ENCODE data around the gene HGD. TPM values are rescaled to one million over a fixed set of nuclear protein-coding genes. Genes with fewer than 3 reads are reported as not detected.

The HGD gene
- total RNA-seq, 1 experiment from 2014 or later, result 0.59 TPM

GRCh38 chr3:120678984-120679383 lies 3.1 kb downstream of the HGD start:
- TF ChIP-seq POLR2AphosphoS5 (IDR thresholded peaks at IDR 0.05; ENCODE audit: low read depth, low read length), result no peak
- TF ChIP-seq ZFX (IDR thresholded peaks at IDR 0.05), result no peak
- TF ChIP-seq RAD21 (IDR thresholded peaks at IDR 0.05; ENCODE audit: low read depth), result no peak
- TF ChIP-seq FOSL1 (IDR thresholded peaks at IDR 0.05; ENCODE audit: low read depth), result no peak
- TF ChIP-seq, protein P1, sequence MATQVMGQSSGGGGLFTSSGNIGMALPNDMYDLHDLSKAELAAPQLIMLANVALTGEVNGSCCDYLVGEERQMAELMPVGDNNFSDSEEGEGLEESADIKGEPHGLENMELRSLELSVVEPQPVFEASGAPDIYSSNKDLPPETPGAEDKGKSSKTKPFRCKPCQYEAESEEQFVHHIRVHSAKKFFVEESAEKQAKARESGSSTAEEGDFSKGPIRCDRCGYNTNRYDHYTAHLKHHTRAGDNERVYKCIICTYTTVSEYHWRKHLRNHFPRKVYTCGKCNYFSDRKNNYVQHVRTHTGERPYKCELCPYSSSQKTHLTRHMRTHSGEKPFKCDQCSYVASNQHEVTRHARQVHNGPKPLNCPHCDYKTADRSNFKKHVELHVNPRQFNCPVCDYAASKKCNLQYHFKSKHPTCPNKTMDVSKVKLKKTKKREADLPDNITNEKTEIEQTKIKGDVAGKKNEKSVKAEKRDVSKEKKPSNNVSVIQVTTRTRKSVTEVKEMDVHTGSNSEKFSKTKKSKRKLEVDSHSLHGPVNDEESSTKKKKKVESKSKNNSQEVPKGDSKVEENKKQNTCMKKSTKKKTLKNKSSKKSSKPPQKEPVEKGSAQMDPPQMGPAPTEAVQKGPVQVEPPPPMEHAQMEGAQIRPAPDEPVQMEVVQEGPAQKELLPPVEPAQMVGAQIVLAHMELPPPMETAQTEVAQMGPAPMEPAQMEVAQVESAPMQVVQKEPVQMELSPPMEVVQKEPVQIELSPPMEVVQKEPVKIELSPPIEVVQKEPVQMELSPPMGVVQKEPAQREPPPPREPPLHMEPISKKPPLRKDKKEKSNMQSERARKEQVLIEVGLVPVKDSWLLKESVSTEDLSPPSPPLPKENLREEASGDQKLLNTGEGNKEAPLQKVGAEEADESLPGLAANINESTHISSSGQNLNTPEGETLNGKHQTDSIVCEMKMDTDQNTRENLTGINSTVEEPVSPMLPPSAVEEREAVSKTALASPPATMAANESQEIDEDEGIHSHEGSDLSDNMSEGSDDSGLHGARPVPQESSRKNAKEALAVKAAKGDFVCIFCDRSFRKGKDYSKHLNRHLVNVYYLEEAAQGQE (IDR thresholded peaks at IDR 0.05; ENCODE audit: low read depth), result no peak
- TF ChIP-seq, protein P2, sequence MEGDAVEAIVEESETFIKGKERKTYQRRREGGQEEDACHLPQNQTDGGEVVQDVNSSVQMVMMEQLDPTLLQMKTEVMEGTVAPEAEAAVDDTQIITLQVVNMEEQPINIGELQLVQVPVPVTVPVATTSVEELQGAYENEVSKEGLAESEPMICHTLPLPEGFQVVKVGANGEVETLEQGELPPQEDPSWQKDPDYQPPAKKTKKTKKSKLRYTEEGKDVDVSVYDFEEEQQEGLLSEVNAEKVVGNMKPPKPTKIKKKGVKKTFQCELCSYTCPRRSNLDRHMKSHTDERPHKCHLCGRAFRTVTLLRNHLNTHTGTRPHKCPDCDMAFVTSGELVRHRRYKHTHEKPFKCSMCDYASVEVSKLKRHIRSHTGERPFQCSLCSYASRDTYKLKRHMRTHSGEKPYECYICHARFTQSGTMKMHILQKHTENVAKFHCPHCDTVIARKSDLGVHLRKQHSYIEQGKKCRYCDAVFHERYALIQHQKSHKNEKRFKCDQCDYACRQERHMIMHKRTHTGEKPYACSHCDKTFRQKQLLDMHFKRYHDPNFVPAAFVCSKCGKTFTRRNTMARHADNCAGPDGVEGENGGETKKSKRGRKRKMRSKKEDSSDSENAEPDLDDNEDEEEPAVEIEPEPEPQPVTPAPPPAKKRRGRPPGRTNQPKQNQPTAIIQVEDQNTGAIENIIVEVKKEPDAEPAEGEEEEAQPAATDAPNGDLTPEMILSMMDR (IDR thresholded peaks at IDR 0.05 in 2 of 3, conservative IDR thresholded peaks at IDR 0.05 in 1 of 3; ENCODE audit: borderline replicate concordance in 1 of 3, insufficient read depth in 1 of 3, low read depth in 2 of 3, low read length in 2 of 3), result no peak
- TF ChIP-seq ELF1 (IDR thresholded peaks at IDR 0.05; ENCODE audit: borderline replicate concordance, low read depth), result no peak
- TF ChIP-seq POLR2A (IDR thresholded peaks at IDR 0.05; ENCODE audit: borderline replicate concordance, extremely low read depth, insufficient read depth, insufficient read length), result no peak
- no peak for TF ChIP-seq EZH2 (IDR thresholded peaks at IDR 0.05)
- TF ChIP-seq MAX (IDR thresholded peaks at IDR 0.05), result no peak
- TF ChIP-seq, protein P3, sequence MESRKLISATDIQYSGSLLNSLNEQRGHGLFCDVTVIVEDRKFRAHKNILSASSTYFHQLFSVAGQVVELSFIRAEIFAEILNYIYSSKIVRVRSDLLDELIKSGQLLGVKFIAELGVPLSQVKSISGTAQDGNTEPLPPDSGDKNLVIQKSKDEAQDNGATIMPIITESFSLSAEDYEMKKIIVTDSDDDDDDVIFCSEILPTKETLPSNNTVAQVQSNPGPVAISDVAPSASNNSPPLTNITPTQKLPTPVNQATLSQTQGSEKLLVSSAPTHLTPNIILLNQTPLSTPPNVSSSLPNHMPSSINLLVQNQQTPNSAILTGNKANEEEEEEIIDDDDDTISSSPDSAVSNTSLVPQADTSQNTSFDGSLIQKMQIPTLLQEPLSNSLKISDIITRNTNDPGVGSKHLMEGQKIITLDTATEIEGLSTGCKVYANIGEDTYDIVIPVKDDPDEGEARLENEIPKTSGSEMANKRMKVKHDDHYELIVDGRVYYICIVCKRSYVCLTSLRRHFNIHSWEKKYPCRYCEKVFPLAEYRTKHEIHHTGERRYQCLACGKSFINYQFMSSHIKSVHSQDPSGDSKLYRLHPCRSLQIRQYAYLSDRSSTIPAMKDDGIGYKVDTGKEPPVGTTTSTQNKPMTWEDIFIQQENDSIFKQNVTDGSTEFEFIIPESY (IDR thresholded peaks at IDR 0.05; ENCODE audit: extremely low read depth, insufficient replicate concordance, low read length), result no peak
- no peak for TF ChIP-seq ATF3 (IDR thresholded peaks at IDR 0.05)
- no peak for TF ChIP-seq SRF (IDR thresholded peaks at IDR 0.05; ENCODE audit: low read depth)
- TF ChIP-seq CBX3 (IDR thresholded peaks at IDR 0.05; ENCODE audit: low read depth), result no peak
- no peak for TF ChIP-seq TCF7L2 (IDR thresholded peaks at IDR 0.05; ENCODE audit: borderline replicate concordance, extremely low read depth, insufficient read depth, insufficient read length)
- no peak for TF ChIP-seq ZNF274 (IDR thresholded peaks at IDR 0.05; ENCODE audit: low read depth, low read length)
- TF ChIP-seq EGR1 (IDR thresholded peaks at IDR 0.05; ENCODE audit: low read depth), result no peak
- TF ChIP-seq JUND (IDR thresholded peaks at IDR 0.05), result no peak
- TF ChIP-seq YY1 (IDR thresholded peaks at IDR 0.05; ENCODE audit: extremely low read depth, insufficient replicate concordance, low read depth, low read length), result no peak
- TF ChIP-seq CEBPB (IDR thresholded peaks at IDR 0.05; ENCODE audit: low read depth), result no peak
- RAD21 ChIA-PET (ENCODE audit: low non-redundant PET in 1 of 2, low total read pairs in 2 of 2, uncharacterized antibody in 2 of 2, unreplicated experiment in 2 of 2), result no interaction called here
- Histone ChIP-seq H3K4me1 (ENCODE audit: control insufficient read depth in 1 of 2, insufficient read depth in 2 of 2, low read length in 2 of 2) (peaks cover 0 to 11% of the 10 kb centered on the region in 2 experiments; a peak in 3 of 4 replicates), H4K20me1 (ENCODE audit: insufficient read depth) (no peaks in the 10 kb centered on the region), H3K9me3 (ENCODE audit: control insufficient read depth in 1 of 2, insufficient read depth in 1 of 2, low read depth in 1 of 2, low read length in 2 of 2) (0 out of 4 replicates have a peak, but pooled peaks cover 0 to 3% of the 10 kb centered on the region in 2 experiments), H3K4me2 (ENCODE audit: low read length) (peak overlapping the region; percentile 25; the same call in 1 of the 2 replicates), H2AFZ (ENCODE audit: low read depth, low read length, poor library complexity, severe bottlenecking) (no peak overlapping the region), H3K79me2 (ENCODE audit: insufficient read depth, low read length) (no peaks in the 10 kb centered on the region), H3K27ac (ENCODE audit: low read depth, low read length) (no peak overlapping the region), H3K9ac (ENCODE audit: low read length) (no peak overlapping the region), H3K27me3 (ENCODE audit: insufficient read depth, low read length) (no peaks in the 10 kb centered on the region), H3K4me3 (replicated peaks in 1 of 2; ENCODE audit: low read depth in 1 of 2, low read length in 2 of 2) (no peak overlapping the region), H3K9me2 (ENCODE audit: insufficient read depth) (no peaks in the 10 kb centered on the region), H3K36me3 (ENCODE audit: control insufficient read depth in 1 of 2, insufficient read depth in 2 of 2, low read length in 2 of 2) (no peaks in the 10 kb centered on the region)
- POLR2A ChIA-PET, result interaction anchor here (1.4 to 1.5 kb wide), 2 partner anchors 15 to 83 kb away, joined by 4 to 9 read pairs; partner anchors contain the start of gene NDUFB4
- CTCF ChIA-PET, result no interaction called here
- ATAC-seq, result no peak
- no peak for DNase-seq (ENCODE audit: low read depth, low spot score)
- BruUV-seq (replicated peaks), result no TSS peak
- intact Hi-C loops (cut with micrococcal nuclease), result no loop called here
